Measurements from ENCODE around the gene TOP1.

Gene TOP1

GRCh38 chr20:41028359-41029149 is at the start of gene TOP1:
TSS of gene TOP1 (plus strand) at chr20:41028822. CDS start at chr20:41029068, 246 bp downstream.
- H3K27me3 ChIP-seq (ENCODE audit: control insufficient read depth, low read length): no peaks in the 10 kb centered on the region
- peak within 1 kb of the TSS; percentile 54 for H3K27ac ChIP-seq (ENCODE audit: low read depth, low read length)
- H3K36me3 ChIP-seq (ENCODE audit: control insufficient read depth, low read length): peaks cover 48% of the 10 kb centered on the region
- TF ChIP-seq, protein P1, sequence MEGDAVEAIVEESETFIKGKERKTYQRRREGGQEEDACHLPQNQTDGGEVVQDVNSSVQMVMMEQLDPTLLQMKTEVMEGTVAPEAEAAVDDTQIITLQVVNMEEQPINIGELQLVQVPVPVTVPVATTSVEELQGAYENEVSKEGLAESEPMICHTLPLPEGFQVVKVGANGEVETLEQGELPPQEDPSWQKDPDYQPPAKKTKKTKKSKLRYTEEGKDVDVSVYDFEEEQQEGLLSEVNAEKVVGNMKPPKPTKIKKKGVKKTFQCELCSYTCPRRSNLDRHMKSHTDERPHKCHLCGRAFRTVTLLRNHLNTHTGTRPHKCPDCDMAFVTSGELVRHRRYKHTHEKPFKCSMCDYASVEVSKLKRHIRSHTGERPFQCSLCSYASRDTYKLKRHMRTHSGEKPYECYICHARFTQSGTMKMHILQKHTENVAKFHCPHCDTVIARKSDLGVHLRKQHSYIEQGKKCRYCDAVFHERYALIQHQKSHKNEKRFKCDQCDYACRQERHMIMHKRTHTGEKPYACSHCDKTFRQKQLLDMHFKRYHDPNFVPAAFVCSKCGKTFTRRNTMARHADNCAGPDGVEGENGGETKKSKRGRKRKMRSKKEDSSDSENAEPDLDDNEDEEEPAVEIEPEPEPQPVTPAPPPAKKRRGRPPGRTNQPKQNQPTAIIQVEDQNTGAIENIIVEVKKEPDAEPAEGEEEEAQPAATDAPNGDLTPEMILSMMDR (IDR thresholded peaks at IDR 0.05; ENCODE audit: low read depth, low read length, poor library complexity, severe bottlenecking): no peak
- no peak for TF ChIP-seq EZH2phosphoT487 (IDR thresholded peaks at IDR 0.05; ENCODE audit: borderline replicate concordance, low read length)
- H3F3A ChIP-seq (ENCODE audit: control insufficient read depth, insufficient read depth): no peaks in the 10 kb centered on the region
- peaks cover 58% of the 10 kb centered on the region for H3K4me1 ChIP-seq (ENCODE audit: control insufficient read depth, low read length)
- H3K4me2 ChIP-seq (ENCODE audit: low read length): peak within 1 kb of the TSS; percentile 94
- peak within 1 kb of the TSS; percentile 86 for H3K4me3 ChIP-seq (ENCODE audit: low read length)
- no peaks in the 10 kb centered on the region for H3K9me2 ChIP-seq (replicated peaks; ENCODE audit: control insufficient read depth, low read length)
- H3K9me3 ChIP-seq (ENCODE audit: control insufficient read depth, insufficient read depth, low read length): no peaks in the 10 kb centered on the region
- H4K20me1 ChIP-seq (ENCODE audit: control insufficient read depth, insufficient read depth, low read depth, low read length): peaks cover 31% of the 10 kb centered on the region; the same call in 1 of the 2 replicates
- H3K79me2 ChIP-seq (ENCODE audit: control insufficient read depth, low read length): peaks cover 56% of the 10 kb centered on the region

DNA sequence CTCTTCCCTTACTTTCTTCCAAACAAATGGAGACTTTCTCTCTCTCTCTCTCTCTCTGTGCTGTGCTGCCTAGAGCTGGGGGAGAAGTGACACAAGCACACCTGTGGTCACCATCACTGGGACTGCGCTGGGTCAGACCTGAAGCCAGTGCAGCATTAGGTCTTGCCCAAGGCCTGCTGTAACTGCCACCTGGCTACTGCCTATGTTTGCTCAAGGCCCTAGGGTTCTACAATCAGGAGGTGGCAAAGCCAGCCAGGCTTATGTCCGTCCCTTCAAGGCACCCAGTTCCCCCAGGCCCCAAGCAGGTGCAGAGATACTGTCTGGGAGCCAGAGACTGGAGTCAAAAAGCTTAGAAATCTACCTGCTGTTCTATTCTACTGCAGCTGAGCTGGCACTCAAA is 49.4 kb upstream of the TOP1 start:
- Histone ChIP-seq H3K4me2 (ENCODE audit: low read length) (no peak overlapping the region), H3K27me3 (ENCODE audit: control insufficient read depth, low read length) (no peaks in the 10 kb centered on the region), H4K20me1 (ENCODE audit: control insufficient read depth, insufficient read depth, low read depth, low read length) (no peaks in the 10 kb centered on the region), H3K4me3 (ENCODE audit: low read length) (no peak overlapping the region), H3K27ac (ENCODE audit: low read depth, low read length) (no peak overlapping the region), H3K9me2 (replicated peaks; ENCODE audit: control insufficient read depth, low read length) (no peaks in the 10 kb centered on the region), H3K9me3 (ENCODE audit: control insufficient read depth, insufficient read depth, low read length) (peaks cover 21% of the 10 kb centered on the region), H3K36me3 (ENCODE audit: control insufficient read depth, low read length) (no peaks in the 10 kb centered on the region), H3K4me1 (ENCODE audit: control insufficient read depth, low read length) (peaks cover 15% of the 10 kb centered on the region), H3F3A (ENCODE audit: control insufficient read depth, insufficient read depth) (no peaks in the 10 kb centered on the region), H3K79me2 (ENCODE audit: control insufficient read depth, low read length) (no peaks in the 10 kb centered on the region)
- TF ChIP-seq EZH2phosphoT487 (IDR thresholded peaks at IDR 0.05; ENCODE audit: borderline replicate concordance, low read length): no peak
- TF ChIP-seq, protein P1 (IDR thresholded peaks at IDR 0.05; ENCODE audit: low read depth, low read length, poor library complexity, severe bottlenecking): no peak

DNA sequence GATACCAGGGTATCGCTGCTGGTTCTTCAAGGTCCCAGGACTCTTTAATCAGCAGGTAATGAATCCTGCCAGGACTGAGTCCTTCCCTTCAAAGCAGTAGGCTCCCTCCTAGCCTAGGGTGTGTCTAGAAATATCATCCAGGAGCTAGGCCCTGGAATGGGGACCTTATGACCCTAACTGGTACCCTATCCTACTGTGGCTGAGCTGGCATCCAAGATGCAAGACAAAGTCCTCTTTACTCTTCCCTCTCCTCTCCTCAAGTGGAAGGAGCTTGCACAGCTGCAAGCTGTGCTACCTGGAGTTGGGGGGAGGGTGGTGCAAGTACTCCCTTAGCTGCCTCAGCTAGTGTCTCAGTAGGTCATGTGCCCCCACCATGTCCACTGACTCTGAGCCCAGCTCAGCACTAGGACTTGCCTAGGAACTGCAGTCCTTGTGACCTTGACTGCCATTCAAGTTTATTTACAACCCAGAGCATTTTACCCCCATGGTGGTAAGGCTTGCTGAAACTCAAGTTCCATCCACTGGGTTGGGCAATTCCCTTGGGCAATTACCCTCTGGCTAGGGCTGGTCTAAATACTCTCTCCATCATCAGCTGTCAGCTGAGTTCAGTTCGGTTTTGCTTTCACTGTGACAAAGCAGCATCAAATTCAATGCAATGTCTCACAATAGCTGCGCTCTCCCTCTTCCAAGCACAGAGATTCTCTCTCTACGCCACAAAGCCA is 48.4 kb upstream of the TOP1 start:
- Histone ChIP-seq H3K27ac (ENCODE audit: low read depth, low read length) (no peak overlapping the region), H3K4me1 (ENCODE audit: control insufficient read depth, low read length) (peaks cover 15% of the 10 kb centered on the region), H3K4me3 (ENCODE audit: low read length) (no peak overlapping the region), H3K4me2 (ENCODE audit: low read length) (no peak overlapping the region), H4K20me1 (ENCODE audit: control insufficient read depth, insufficient read depth, low read depth, low read length) (no peaks in the 10 kb centered on the region), H3K79me2 (ENCODE audit: control insufficient read depth, low read length) (no peaks in the 10 kb centered on the region), H3K9me2 (replicated peaks; ENCODE audit: control insufficient read depth, low read length) (no peaks in the 10 kb centered on the region), H3K9me3 (ENCODE audit: control insufficient read depth, insufficient read depth, low read length) (peaks cover 21% of the 10 kb centered on the region), H3K36me3 (ENCODE audit: control insufficient read depth, low read length) (no peaks in the 10 kb centered on the region), H3K27me3 (ENCODE audit: control insufficient read depth, low read length) (no peaks in the 10 kb centered on the region), H3F3A (ENCODE audit: control insufficient read depth, insufficient read depth) (no peaks in the 10 kb centered on the region)
- TF ChIP-seq EZH2phosphoT487 (IDR thresholded peaks at IDR 0.05; ENCODE audit: borderline replicate concordance, low read length): no peak
- TF ChIP-seq, protein P1 (IDR thresholded peaks at IDR 0.05; ENCODE audit: low read depth, low read length, poor library complexity, severe bottlenecking): no peak
